GM18499 (cell line): ENCODE results near the gene NUMBL.
"Not testable (repeated sequence)": the region's sequence is repeated elsewhere in the genome, so short reads cannot be mapped to it uniquely, and the experiment has no call there.

ENCODE experiments used
- ATAC-seq: cut with Tn5 transposase; IDR thresholded peaks from one replicate; pipeline ENCODE4 v1.9.1; 2021; ENCODE audit warnings: moderate number of reproducible peaks; ENCODE audit not compliant: insufficient read depth, unreplicated experiment

NUMBL gene

DNA sequence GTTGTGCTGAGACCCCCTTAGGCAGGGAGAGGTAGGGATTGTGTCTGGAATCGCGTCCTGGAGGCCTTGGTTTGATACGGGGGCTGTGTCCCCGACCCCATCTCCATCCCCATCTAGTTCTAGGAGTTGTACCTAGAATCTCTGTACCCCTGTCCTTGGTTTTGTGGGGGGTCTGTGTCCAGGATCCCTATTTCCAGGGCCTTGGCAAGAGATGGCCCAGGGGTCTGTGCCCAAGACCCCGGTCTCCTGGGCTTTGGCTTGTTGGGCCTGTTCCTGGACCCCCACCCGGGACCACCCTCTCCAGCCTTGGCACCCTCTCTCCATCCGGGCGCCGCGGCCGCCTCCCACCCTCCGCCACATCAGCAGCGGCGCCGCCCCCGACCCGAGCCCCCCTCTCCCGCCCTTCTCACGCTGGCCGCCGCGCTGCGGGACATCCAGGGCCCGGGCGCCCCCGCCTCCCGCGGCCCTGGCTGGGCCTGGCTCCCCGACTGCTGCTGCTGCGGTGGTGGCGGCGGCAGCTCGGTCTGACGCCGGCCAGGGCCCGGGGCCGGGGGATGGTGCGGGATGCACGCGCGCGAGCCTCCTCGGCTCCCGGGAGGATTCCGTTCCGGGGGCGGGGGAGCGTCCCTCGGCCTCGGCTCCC is at the start of gene NUMBL:
Gene NUMBL (minus strand): TSS at position 602 of the 643 bp plus-strand sequence. CDS start 168 bp downstream, at position 434.
- ATAC-seq = no peak

DNA sequence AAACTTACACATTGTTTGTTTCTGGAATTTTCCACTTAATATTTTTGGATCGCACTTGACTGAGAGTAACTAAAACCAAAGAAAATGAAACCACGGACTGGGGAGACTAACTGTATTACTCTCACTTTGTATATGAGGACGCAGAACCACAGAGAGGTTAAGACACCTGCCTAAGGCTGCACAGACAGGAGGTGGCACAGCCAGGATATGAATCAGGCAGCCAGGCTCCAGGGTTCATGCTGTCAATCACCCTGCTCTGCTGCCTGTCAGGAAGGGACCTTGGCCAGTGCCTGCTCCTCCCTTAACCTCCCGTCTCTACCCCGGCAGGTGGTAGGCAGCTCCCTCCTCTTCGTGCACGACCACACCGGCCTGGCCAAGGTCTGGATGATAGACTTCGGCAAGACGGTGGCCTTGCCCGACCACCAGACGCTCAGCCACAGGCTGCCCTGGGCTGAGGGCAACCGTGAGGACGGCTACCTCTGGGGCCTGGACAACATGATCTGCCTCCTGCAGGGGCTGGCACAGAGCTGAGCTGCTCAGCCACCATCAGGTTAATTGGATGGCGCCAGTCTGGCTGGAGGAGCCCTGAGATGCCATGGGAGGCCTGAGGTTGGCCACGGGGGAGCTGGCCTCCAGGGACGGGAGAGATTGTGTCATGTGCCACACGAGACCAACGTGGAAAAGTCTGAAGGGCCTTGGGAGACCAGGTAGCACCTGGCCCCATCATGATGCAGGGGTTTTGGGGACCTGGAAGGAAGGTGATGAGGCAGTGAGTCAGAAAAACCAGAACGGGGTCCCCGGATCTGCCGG is 48.8 kb upstream of the NUMBL start:
- ATAC-seq = no peak

DNA sequence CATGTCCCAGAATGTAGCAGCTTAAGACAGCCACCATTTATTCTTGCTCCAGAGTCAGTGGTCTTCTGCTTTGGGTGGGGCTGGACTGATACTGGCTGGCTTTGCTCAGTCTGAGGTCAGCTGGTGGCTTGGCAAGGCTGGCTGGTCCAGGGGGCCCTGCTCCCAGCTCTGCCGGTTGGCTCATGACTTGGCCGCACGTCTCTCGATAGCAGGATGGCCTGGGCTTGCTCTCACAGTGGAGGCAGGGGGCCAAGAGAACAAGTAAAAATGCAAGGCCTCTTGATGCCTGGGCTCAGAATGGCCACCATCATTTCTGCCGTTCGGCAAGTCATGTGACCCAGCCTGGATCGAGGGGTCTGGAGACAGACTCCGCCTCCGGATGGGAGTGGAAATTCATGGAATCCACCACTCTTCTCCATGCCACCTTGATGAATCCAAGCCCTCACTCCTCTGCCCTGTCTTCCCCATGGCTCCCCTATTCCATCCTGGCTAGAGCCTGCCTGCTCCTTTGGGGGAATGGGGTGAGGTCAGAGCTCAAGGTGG is 46.7 kb upstream of the NUMBL start:
- no peak for ATAC-seq

DNA sequence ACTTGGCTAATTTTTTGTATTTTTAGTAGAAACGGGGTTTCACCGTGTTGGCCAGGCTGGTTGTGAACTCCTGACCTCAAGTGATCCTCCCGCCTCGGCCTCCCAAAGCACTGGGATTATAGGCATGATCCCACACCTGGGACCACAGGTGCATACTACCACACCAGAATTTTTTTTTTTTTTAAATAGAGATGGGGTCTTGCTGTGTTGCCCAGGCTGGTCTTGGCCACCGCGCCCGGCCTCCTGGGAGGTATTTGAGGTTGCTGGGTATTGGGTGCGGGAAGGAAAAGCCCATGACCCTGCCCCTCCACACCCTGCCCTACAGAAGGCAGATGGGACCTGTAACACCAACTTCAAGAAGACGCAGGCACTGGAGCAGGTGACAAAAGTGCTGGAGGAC is 46.2 kb upstream of the NUMBL start:
- ATAC-seq = no peak

DNA sequence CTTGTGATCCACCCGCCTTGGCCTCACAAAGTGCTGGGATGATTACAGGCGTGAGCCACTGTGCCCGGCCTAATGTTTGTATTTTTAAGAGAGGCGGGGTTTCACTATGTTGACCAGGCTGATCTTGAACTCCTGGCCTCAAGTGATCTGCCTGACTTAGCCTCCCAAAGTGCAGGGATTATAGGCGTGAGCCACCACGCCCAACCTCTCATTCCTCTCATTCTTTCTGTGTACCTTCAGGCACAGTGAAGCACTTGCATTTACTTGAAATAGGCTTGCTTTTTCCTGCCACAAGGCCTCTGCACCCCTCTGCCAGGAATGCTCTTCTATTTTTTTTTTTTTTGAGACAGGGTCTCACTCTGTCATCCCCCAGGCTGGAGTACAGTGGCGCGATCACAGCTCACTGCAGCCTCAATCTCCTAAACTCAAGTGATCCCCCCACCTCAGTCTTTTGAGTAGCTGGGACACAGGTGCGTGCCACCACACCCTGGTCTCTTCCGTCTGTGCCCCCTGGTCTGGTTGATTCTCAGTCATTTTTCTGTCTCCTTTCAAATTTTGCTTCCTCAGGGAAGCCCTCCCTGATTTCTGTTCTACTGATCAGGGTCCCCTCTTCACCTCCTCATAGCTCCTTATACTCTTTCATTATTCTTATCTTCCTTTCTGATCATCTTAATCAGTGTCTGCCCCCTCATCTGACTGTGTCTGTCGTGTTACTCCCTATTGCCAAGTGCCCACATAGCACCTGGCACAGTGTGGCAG is 44.7 kb upstream of the NUMBL start:
- no peak for ATAC-seq

DNA sequence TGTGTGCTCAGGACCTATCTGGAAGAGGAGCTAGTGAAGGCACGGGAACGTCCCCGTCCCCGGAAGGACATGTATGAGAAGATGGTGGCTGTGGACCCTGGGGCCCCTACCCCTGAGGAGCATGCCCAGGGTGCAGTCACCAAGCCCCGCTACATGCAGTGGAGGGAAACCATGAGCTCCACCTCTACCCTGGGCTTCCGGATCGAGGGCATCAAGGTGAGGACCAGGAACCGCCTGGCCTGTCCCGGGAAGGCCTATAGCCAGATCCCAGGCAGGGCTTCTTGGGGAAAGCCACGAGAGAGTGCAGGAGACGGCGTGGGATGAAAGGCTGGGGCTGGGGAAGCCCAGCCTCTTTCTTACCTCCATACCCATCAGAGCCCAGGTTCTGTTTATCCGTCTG is 42.7 kb upstream of the NUMBL start:
- ATAC-seq = no peak

DNA sequence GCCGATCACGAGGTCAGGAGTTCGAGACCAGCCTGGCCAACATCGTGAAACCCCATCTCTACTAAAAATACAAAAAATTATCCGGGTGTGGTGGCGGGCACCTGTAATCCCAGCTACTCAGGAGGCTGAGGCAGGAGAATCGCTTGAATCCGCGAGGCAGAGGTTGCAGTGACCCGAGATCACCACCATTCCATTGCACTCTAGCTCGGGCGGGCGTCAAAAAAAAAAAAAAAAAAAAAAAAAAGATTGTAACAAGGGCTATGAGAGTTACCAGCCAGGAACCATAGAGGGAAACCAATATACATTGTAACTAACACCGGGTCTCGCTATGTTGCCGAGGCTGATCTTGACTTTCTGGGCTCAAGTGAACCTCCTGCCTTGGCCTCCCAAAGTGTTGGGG is 41.9 kb upstream of the NUMBL start:
- not testable (repeated sequence) for ATAC-seq

DNA sequence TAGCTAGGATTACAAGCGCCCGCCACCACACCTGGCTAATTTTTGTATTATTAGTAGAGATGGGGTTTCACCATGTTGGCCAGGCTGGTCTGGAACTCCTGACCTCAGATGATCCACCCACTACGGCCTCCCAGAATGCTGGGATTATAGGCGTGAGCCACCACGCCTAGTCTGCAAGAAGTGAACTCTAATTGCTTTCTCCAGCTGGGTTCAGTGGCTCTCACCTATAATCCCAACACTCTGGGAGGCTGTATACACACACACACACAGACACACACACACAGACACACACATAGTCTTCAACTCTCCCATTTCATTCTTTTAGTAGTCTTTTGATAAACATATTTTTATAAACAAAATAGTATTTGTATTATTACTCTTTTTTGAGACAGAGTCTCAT is 39.6 kb upstream of the NUMBL start:
- ATAC-seq = not testable (repeated sequence)

DNA sequence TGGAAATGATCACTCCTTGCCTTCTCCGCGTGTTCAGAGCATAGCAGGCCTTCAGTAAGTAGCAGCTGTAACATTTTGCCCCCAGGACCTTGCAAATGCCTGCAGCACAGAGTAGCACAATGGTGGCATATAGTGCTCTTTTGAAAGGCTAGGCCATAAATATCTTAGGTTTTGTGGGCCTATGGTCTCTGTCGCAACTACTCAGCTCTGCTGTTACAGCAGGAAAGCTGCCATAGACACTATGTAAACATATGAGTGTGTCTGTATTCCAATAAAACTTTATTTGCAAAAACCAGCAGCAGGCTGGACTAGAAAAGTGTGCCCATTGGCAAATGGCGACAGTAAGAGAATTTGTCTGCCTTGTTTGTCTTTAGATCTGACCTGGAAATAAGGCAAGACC is 35.8 kb upstream of the NUMBL start:
- no peak for ATAC-seq

DNA sequence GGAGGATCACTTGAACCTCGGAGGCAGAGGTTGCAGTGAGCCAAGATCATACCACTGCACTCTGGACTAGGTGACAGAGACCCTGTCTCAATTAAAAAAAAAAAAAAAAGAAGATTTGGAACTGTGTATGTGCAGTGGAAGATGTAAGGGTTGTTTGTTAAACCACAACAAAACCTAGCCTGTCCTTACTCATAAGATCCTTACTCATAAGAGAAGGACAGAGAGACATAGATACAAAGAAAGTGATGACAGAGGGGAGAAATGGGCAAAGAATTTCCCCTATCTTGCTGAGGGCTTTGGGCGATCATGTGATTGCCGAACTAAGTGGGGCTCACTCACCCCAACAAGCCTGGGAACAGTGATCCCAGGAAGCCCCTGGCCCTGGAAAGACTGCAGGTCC is 34.4 kb upstream of the NUMBL start:
- no peak for ATAC-seq

DNA sequence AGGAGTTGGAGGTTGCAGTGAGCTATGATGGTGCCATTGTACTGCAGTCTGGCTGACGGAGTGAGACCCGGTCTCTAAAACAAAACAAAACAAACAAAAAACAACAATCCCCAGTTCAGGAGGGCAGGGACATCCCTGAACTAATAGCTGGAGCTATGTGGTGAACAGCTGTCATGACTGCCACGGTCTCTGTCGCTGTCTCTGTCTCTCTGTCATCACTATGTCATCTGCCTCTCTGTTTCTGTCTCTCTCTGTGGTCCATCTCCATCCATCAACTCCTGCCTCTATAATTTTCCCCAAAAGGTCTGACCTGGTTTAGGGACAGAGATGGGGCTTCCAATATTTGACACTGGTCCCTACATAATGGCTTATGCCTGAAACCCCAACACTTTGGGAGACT is 33.9 kb upstream of the NUMBL start:
- ATAC-seq = no peak

DNA sequence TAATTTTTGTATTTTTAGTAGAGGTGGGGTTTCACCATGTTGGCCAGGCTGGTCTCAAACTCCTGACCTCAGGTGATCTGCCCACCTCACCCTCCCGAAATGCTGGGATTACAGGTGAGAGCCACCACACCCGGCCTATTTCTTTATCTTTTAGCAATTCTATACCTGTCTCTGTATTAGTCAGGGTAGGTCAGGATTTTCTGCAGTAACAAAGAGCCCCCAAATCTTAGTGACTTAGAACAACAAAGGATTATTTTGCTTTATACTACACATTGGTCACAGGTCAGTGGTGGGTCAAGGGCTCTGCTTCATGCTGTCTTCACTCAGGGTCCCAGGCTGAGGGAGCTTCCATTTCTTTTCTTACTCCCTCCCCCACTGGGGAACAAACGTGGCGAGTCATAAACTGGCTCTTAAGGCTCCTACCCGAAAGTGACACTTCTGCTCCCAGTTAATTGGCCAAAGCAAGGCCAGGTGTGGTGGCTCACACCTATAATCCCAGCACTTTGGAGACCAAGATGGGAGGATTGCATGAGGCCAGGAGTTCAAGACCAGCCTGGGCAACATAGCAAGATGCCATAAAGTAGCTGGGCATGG is 33.3 kb upstream of the NUMBL start:
- ATAC-seq = no peak

DNA sequence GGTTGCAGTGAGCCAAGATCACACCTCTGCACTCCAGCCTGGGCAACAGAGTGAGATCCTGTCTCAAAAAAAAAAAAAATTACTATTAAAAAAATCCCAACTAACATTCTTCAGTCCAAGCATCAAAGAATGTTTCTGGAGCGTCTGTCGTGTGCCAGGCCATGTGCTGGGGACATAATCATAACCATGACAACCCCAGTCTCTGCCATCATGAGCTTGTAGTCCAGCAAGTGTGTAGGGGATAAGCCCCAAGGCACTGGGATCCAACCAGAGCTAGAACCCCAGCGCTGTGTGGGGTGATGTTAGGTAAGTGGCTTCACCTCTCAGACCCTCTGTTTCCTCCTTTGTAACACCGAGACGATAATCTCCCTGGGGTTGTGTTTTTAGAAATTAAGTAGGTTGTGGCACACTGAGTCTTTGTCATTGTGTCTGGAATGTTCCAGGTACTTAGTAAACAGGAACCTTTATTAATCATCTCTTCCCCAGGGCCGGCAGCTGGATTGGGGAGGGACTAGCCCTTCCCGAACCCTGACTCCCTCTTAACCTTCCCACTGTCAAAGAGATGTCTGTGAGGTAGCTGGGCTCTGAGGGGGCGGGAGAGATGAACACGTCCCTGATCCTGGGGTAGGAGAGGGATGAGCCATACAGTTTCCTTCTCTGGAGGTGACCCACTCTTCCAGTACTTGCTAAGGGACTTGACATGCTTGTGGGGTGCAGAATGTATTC is 31.6 kb upstream of the NUMBL start:
- ATAC-seq = no peak

DNA sequence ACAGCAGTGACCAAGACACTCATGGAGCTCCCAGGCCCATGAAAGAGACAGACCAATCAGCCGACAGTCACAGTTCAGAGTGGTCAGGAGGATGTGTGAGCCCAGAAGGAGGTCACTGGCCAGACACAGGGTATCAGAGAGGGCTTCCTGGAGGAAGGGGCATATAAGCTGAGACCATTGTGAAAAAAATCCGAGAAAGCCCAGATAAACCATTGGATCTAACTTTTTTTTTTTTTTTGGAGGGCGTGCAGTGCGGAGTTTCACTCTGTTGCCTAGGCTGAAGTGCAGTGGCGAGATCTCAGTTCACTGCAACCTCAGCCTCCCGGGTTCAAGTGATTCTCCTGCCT is 30.7 kb upstream of the NUMBL start:
- ATAC-seq = no peak

DNA sequence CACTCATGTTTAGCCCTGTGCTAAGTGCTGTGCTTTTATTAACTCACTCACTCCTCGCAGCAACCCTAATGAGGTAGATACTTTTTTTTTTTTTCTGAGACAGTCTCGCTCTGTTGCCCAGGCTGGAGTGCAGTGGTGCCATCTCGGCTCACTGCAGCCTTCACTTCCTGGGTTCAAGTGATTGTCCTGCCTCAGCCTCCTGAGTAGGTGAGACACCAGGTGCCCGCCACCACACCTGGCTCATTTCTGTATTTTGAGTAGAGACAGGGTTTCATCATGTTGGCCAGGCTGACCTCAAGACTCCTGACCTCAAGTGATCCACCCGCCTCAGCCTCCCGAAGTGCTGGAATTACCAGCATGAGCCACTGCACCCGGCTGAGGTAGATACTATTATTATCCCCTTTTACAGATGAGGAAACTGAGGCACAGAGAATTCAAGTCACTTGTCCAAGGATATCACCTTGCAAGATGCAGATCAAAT is 29.0 kb upstream of the NUMBL start:
- ATAC-seq = no peak

DNA sequence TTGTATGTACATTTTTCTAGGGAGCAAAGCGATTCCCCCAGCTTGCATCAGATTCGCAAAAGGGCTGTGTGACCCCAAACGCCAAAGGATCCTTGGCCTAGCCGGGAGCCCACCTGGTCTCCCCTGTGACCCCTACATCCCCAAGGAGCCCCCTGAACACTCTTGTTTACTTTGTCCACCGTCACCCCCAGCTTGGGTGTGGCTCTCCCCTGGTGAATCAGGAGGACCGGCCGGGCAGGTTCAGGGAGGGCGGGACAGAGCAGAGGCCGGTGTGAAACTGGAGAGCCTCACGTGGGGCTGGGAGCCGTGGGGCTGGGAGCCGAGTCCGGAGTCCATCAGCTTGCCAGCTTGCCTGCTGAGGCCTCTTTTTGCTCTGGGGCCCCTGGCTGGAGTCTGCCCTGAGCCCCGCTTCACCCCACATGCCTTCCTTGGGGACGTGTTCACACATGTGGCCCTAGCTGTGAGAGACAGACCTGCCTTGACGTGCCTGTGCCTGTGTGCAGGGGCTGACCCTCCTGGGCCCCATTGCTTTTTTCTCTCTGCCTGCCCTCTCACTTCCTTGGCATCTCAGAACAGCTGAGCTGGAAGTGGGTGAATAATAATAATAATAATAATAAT is 28.4 kb upstream of the NUMBL start:
- ATAC-seq = no peak

DNA sequence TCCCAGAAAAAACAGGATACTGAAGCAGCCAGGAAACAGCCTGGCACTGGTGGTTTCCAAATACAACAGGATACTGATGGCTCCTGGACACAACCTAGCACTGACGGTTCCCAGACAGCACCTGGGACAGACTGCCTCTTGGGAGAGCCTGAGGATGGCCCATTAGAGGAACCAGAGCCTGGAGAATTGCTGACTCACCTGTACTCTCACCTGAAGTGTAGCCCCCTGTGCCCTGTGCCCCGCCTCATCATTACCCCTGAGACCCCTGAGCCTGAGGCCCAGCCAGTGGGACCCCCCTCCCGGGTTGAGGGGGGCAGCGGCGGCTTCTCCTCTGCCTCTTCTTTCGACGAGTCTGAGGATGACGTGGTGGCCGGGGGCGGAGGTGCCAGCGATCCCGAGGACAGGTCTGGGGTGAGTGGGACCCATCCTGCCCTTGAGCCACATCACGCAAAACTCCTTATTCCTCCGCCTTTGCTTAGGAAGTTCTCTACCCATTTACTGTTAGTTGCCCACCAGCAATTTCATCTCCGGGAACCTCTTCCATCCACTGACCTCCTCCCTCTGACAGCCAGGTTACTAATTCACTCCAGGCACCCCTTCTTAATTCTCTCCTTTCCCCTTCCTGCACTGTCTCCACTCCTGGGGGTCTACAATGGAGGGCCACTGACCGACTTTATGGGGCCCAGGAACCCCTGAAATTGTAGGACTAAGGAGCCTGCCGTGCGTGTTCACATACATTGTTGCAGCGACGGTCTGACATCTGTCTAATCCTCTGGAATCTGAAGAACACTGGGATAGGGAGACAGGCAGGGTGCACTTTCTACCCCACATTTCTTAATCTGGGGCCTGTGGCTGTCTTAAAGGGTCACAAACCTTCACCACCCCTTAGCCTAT is 27.7 kb upstream of the NUMBL start:
- no peak for ATAC-seq

DNA sequence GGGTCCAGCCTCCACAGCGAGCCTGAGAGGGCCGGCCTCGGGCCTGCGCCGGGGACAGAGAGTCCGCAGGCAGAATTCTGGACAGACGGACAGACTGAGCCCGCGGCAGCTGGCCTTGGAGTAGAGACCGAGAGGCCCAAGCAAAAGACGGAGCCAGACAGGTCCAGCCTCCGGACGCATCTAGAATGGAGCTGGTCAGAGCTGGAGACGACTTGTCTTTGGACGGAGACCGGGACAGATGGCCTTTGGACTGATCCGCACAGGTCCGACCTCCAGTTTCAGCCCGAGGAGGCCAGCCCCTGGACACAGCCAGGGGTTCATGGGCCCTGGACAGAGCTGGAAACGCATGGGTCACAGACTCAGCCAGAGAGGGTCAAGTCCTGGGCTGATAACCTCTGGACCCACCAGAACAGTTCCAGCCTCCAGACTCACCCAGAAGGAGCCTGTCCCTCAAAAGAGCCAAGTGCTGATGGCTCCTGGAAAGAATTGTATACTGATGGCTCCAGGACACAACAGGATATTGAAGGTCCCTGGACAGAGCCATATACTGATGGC is 27.0 kb upstream of the NUMBL start:
- ATAC-seq = no peak
